K562 (cell line): ENCODE results near the gene UBA7. TPM values are rescaled to one million over a fixed set of nuclear protein-coding genes. Genes with fewer than 3 reads are reported as not detected.

ENCODE experiments used
- ATAC-seq: fragments of 200-7000 bp; cut with Tn5 transposase; 3 replicates; pipeline ENCODE4 v1.9.1; 2020; ENCODE audit warnings: moderate library complexity
- BruUV-seq: library from RNA; stranded (reverse); fragments of 400-500 nt; replicated peaks from 2 replicates; lab custom pipeline; 2021; lab: Mats Ljungman, UMichigan
- CTCF ChIA-PET: fragments of 300-600 bp; formaldehyde crosslinking; extraction: SDS; loops from one replicate; lab custom pipeline; 2021; ENCODE audit warnings: low intra/inter-chr PET ratio; lab: Yijun Ruan, JAX
- POLR2A ChIA-PET: fragments of 300-600, 350-650 bp; sonication (Branson Sonifier 250); formaldehyde crosslinking; extraction: SDS; loops from one replicate; lab custom pipeline; 2021; ENCODE audit warnings: antibody characterized with exemption, inconsistent platforms; lab: Yijun Ruan, JAX
- DNase-seq, 4 experiments: peaks; one replicate each; pipeline versions ENCODE4 v3.0.0 to v3.0.0-alpha.2; 2011 to 2018; ENCODE audit warnings: low spot score in 3 of 4, mixed read lengths in 3 of 4; ENCODE audit errors: extremely low read depth in 1 of 4
- FAIRE-seq: peaks from 2 replicates; lab custom pipeline; 2011; peaks lifted over from hg19 to GRCh38; lab: Jason Lieb, UNC
- H2AFZ ChIP-seq: 2 replicates; pipeline ENCODE4 v1.6.0; 2011; ENCODE audit warnings: low read depth, low read length, control low read depth, inconsistent platforms
- H3K27ac ChIP-seq: fragments of 200-600 bp; 3 replicates; pipeline ENCODE4 v1.8.0; 2011; ENCODE audit warnings: low read depth, mild to moderate bottlenecking, control low read depth, inconsistent platforms, low read length, moderate library complexity, mixed read lengths; ENCODE audit errors: extremely low read depth
- H3K27me3 ChIP-seq, 2 experiments: fragments of 300-600 bp in 1 of 2; 2 replicates in 1 of 2; 3 replicates in 1 of 2; pipeline versions ENCODE4 v1.6.0 to v1.8.0; 2011; ENCODE audit warnings: inconsistent platforms in 2 of 2, low read length in 2 of 2, mild to moderate bottlenecking in 1 of 2, mixed read lengths in 1 of 2, moderate library complexity in 1 of 2; ENCODE audit not compliant: control insufficient read depth in 2 of 2, insufficient read depth in 2 of 2
- H3K36me3 ChIP-seq: fragments of 300-600 bp; 3 replicates; pipeline ENCODE4 v1.8.0; 2011; ENCODE audit warnings: mild to moderate bottlenecking, low read length, inconsistent platforms; ENCODE audit not compliant: control insufficient read depth, insufficient read depth
- H3K4me1 ChIP-seq, 2 experiments: fragments of 200-600 bp in 1 of 2; replicated peaks in 1 of 2; 2 replicates in 1 of 2; 3 replicates in 1 of 2; pipeline versions ENCODE4 v1.5.1 to v1.8.0; 2011; ENCODE audit warnings: inconsistent platforms in 2 of 2, low read length in 2 of 2, mild to moderate bottlenecking in 1 of 2, mixed read lengths in 1 of 2, moderate library complexity in 1 of 2; ENCODE audit not compliant: control insufficient read depth in 2 of 2, insufficient read depth in 2 of 2
- H3K4me2 ChIP-seq: 2 replicates; pipeline ENCODE4 v1.6.1; 2011; ENCODE audit warnings: low read length, control low read depth, inconsistent platforms, mixed read lengths; ENCODE audit not compliant: insufficient read depth
- H3K4me3 ChIP-seq: fragments of 200-600 bp; sonication (generic), shearing (Covaris generic); 2 replicates; pipeline ENCODE4 v1.5.1; 2016; ENCODE audit warnings: control low read depth, inconsistent platforms
- H3K79me2 ChIP-seq: fragments of 200-600 bp; 3 replicates; pipeline ENCODE4 v1.8.0; 2011; ENCODE audit warnings: low read length, inconsistent platforms; ENCODE audit not compliant: control insufficient read depth, insufficient read depth
- H3K9ac ChIP-seq, 2 experiments: 2 replicates each; pipeline versions ENCODE4 v1.6.0 to v1.6.1; 2011; ENCODE audit warnings: low read depth in 2 of 2, low read length in 2 of 2, control low read depth in 1 of 2, inconsistent platforms in 1 of 2, mild to moderate bottlenecking in 1 of 2, mixed read lengths in 1 of 2; ENCODE audit not compliant: insufficient read depth in 1 of 2
- H3K9me1 ChIP-seq: one replicate; pipeline ENCODE4 v1.6.0; 2011; ENCODE audit warnings: inconsistent platforms, mild to moderate bottlenecking, low read length, moderate library complexity; ENCODE audit not compliant: control insufficient read depth, insufficient read depth
- H3K9me3 ChIP-seq: replicated peaks from 2 replicates; pipeline ENCODE4 v1.5.1; 2011; ENCODE audit warnings: low read depth, low read length, inconsistent platforms; ENCODE audit not compliant: control insufficient read depth, insufficient read depth
- H4K20me1 ChIP-seq: replicated peaks from 2 replicates; pipeline ENCODE4 v1.6.1; 2011; ENCODE audit warnings: low read length, inconsistent platforms, mixed read lengths; ENCODE audit not compliant: control insufficient read depth, insufficient read depth
- CBX5 ChIP-seq: IDR thresholded peaks from 2 replicates; pipeline ENCODE4 v1.6.1; 2014; ENCODE audit warnings: low read depth, borderline replicate concordance
- NFRKB ChIP-seq: fragments of 450-650 bp; IDR thresholded peaks from 2 replicates; pipeline ENCODE4 v1.6.1; 2016; ENCODE audit warnings: low read depth
- RERE ChIP-seq: sonication (generic); formaldehyde crosslinking; IDR thresholded peaks from 2 replicates; pipeline ENCODE4 v1.8.0; 2023; ENCODE audit warnings: missing genetic modification reagents, mild to moderate bottlenecking, borderline replicate concordance
- SAFB ChIP-seq: fragments of 200-400 bp; formaldehyde crosslinking; IDR thresholded peaks from 2 replicates; pipeline ENCODE4 v1.6.1; 2017; ENCODE audit warnings: low read depth, low read length, borderline replicate concordance
- ZNF518B ChIP-seq: fragments of 250-450 bp; sonication (Bioruptor Pico); IDR thresholded peaks from 2 replicates; pipeline ENCODE4 v1.5.0; 2021; ENCODE audit warnings: mild to moderate bottlenecking, moderate library complexity
- WGBS: fragments of 100-300 bp; shearing (Covaris generic); methylation state at CpG from one replicate; pipeline ENCODE4 v1.1.6; 2016; ENCODE audit warnings: low coverage, mixed read lengths; ENCODE audit not compliant: insufficient coverage; ENCODE audit errors: missing lambda C conversion rate; 5-methylcytosine and 5-hydroxymethylcytosine counted together
- in situ Hi-C: fragments of 300-500 bp; cut with MboI; formaldehyde crosslinking; loops from 4 replicates; pipeline ENCODE4 v1.15.0; 2018; ENCODE audit warnings: inconsistent platforms, mixed read lengths
- intact Hi-C: fragments of 100-400 bp; cut with micrococcal nuclease; formaldehyde crosslinking; loops from 2 replicates; pipeline ENCODE4 v1.14.2; 2022
- polyA plus RNA-seq, 8 experiments: library from polyadenylated mRNA; depleted of rRNA in 4 of 8; stranded (reverse) in 5 of 8; unstranded in 3 of 8; fragments of >200 nt; fragmentation: Nextera tagmentation in 2 of 8; fragmentation: Illumina TruSeq in 1 of 8; extraction: Ambion mirVana in 2 of 8; extraction: Trizol in 1 of 8; gene quantifications; 2 replicates each; pipeline versions ENCODE4 v1.2.1 to v1.2.3, GENCODE V29; 2011 to 2014; ENCODE audit warnings: inconsistent platforms in 1 of 8, missing spikeins in 1 of 8
- total RNA-seq, 7 experiments: library from RNA; depleted of rRNA in 6 of 7; stranded (reverse); fragments of >200 nt in 6 of 7; fragmentation: Illumina TruSeq in 2 of 7; extraction: Trizol in 2 of 7; gene quantifications; 2 replicates each; pipeline versions ENCODE4 v1.2.1 to v1.2.3, GENCODE V29; 2011 to 2021; ENCODE audit warnings: low replicate concordance in 1 of 7

Gene UBA7
- total and polyA plus RNA-seq, 9 of the 15 experiments (the other 6 are each of a cell fraction or from before 2014, with no cell fraction given), result 0.17 to 3.3 (median 2.0) TPM

GRCh38 chr3:49775538-49775937, 38.2 kb downstream of the UBA7 start:
- no peak for TF ChIP-seq RERE (CRISPR knock-in tag)
- no peak for TF ChIP-seq NFRKB
- no peak for TF ChIP-seq CBX5
- no peak for TF ChIP-seq SAFB
- no peak for TF ChIP-seq ZNF518B (CRISPR knock-in tag)
- ChIA-PET POLR2A (interaction anchor here (0.7 to 2.7 kb wide), 3 partner anchors 8 to 31 kb away, joined by 3 to 12 read pairs (median 5); no protein-coding TSS in a partner anchor), CTCF (no interaction called here)
- no peak for ATAC-seq
- H3K9ac ChIP-seq, result no peak overlapping the region
- H3K4me1 ChIP-seq, result no peaks in the 10 kb centered on the region; a peak in 2 of 5 replicates
- no CpG with 5 or more reads among the region's 3 CpGs for WGBS
- H3K27ac ChIP-seq, result no peak overlapping the region
- no peak overlapping the region for H3K4me3 ChIP-seq
- H3K4me2 ChIP-seq, result no peak overlapping the region
- H3K9me1 ChIP-seq, result no peaks in the 10 kb centered on the region
- in situ Hi-C loops, result no loop called here
- BruUV-seq, result no TSS peak
- peaks cover 40% of the 10 kb centered on the region; the same call in 2 of the 3 replicates for H3K36me3 ChIP-seq
- H3K79me2 ChIP-seq, result peaks cover 82% of the 10 kb centered on the region
- intact Hi-C loops, result no loop called here
- H2AFZ ChIP-seq, result no peak overlapping the region
- DNase-seq, result no peak
- no peaks in the 10 kb centered on the region for H3K27me3 ChIP-seq
- no peaks in the 10 kb centered on the region for H3K9me3 ChIP-seq
- no peak for FAIRE-seq
- 0 out of 2 replicates have a peak, but pooled peaks cover 3% of the 10 kb centered on the region for H4K20me1 ChIP-seq
